GDM1 (cell line): ENCODE measurements around the gene TMEM170B.
A peak's percentile ranks its signal among the peaks of the same experiment; 100 is the strongest.
"Not testable (repeated sequence)": the region's sequence is repeated elsewhere in the genome, so short reads cannot be mapped to it uniquely, and the experiment has no call there.

Experiments
- DNase-seq: peaks from one replicate; lab custom pipeline; 2025; lab: John Stamatoyannopoulos, UW

TMEM170B gene

GRCh38 chr6:11528996-11529395, 8.6 kb upstream of the TMEM170B start:
- no peak for DNase-seq

GRCh38 chr6:11532097-11532496, 5.5 kb upstream of the TMEM170B start:
- DNase-seq: no peak

GRCh38 chr6:11534561-11534960, 3.0 kb upstream of the TMEM170B start:
- no peak for DNase-seq

GRCh38 chr6:11535801-11536230, 1.7 kb upstream of the TMEM170B start:
- DNase-seq: no peak

- no peak for DNase-seq
Observed at GRCh38 chr6:11536795-11537194, 754 bp upstream of the TMEM170B start.

GRCh38 chr6:11538052-11538818, 686 bp downstream of the TMEM170B start:
- peak; percentile 32 for DNase-seq

- DNase-seq: no peak
Observed at GRCh38 chr6:11538819-11539468, 1.4 kb downstream of the TMEM170B start.

GRCh38 chr6:11542863-11543262, 5.3 kb downstream of the TMEM170B start:
- DNase-seq: no peak

- DNase-seq: no peak
Observed at GRCh38 chr6:11543919-11544518, 6.5 kb downstream of the TMEM170B start.

- not testable (repeated sequence) for DNase-seq
Observed at GRCh38 chr6:11547846-11548245, 10.3 kb downstream of the TMEM170B start.

GRCh38 chr6:11548578-11548977, 11.0 kb downstream of the TMEM170B start:
- DNase-seq: not testable (repeated sequence)

GRCh38 chr6:11551053-11551452, 13.5 kb downstream of the TMEM170B start:
- DNase-seq: no peak

- no peak for DNase-seq
Observed at GRCh38 chr6:11552442-11552841, 14.9 kb downstream of the TMEM170B start.

GRCh38 chr6:11553824-11554223, 16.3 kb downstream of the TMEM170B start:
- no peak for DNase-seq

GRCh38 chr6:11556309-11556708, 18.8 kb downstream of the TMEM170B start:
- no peak for DNase-seq

- DNase-seq: no peak
Observed at GRCh38 chr6:11563793-11564192, 26.2 kb downstream of the TMEM170B start.

- no peak for DNase-seq
Observed at GRCh38 chr6:11566609-11567008, 29.1 kb downstream of the TMEM170B start.

- DNase-seq: no peak
Observed at GRCh38 chr6:11571073-11571472, 33.5 kb downstream of the TMEM170B start.

- DNase-seq: peak; percentile 74
Observed at GRCh38 chr6:11575408-11576033, 38.0 kb downstream of the TMEM170B start.

GRCh38 chr6:11580686-11581405, 43.3 kb downstream of the TMEM170B start:
- DNase-seq: no peak

GRCh38 chr6:11584244-11584643, 46.7 kb downstream of the TMEM170B start:
- no peak for DNase-seq

GRCh38 chr6:11585426-11586016, 48.0 kb downstream of the TMEM170B start:
- DNase-seq: no peak
